ENCODE data around the gene DDIT3. TPM values are rescaled to one million over a fixed set of nuclear protein-coding genes. Genes with fewer than 3 reads are reported as not detected.

Gene DDIT3
- total RNA-seq, 1 experiment from 2014 or later: 17.1 TPM

GRCh38 chr12:57485695-57486094, 34.6 kb downstream of the DDIT3 start:
- no peak for DNase-seq
- peaks cover 25% of the 10 kb centered on the region for H3K36me3 ChIP-seq
- H3K9me3 ChIP-seq: no peaks in the 10 kb centered on the region
- H3K27me3 ChIP-seq: peaks cover 3% of the 10 kb centered on the region; the same call in 1 of the 2 replicates
- no peak overlapping the region for H3K4me3 ChIP-seq

GRCh38 chr12:57483466-57483865, 36.8 kb downstream of the DDIT3 start:
- H3K36me3 ChIP-seq: peaks cover 4% of the 10 kb centered on the region
- no peaks in the 10 kb centered on the region for H3K9me3 ChIP-seq
- peaks cover 3% of the 10 kb centered on the region; the same call in 1 of the 2 replicates for H3K27me3 ChIP-seq
- no peak overlapping the region for H3K4me3 ChIP-seq
- DNase-seq: no peak

DNA sequence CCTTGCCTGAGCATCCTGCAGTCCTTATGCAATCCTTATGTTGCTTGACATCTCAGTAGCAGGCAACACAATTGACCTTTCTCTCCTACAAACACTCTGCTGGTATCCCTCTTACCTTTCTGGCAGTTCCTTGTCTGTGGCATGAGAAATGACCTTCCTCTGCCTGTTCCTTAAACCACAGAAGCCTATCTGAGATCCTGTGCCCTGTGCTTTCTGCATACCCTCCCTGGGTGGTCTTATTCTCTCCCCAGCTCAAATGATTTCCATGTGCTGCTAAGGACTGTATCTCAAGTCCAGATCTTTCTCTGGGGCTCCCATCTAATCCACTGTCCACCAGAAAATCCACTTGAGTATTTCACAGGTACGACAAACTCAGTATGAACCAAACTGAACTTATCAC, 38.6 kb downstream of the DDIT3 start:
- no peaks in the 10 kb centered on the region for H3K36me3 ChIP-seq
- H3K27me3 ChIP-seq: peaks cover 3% of the 10 kb centered on the region; the same call in 1 of the 2 replicates
- H3K4me3 ChIP-seq: no peak overlapping the region
- no peaks in the 10 kb centered on the region for H3K9me3 ChIP-seq
- DNase-seq: no peak

GRCh38 chr12:57479376-57480115, 40.8 kb downstream of the DDIT3 start, which contains the start of gene ARHGAP9:
ARHGAP9 (minus strand) TSS chr12:57479866; CDS start chr12:57479406, 460 bp downstream.
- H3K4me3 ChIP-seq: no peak within 1 kb of the TSS
- H3K9me3 ChIP-seq: no peaks in the 10 kb centered on the region
- no peaks in the 10 kb centered on the region for H3K36me3 ChIP-seq
- DNase-seq: no peak
- peaks cover 14% of the 10 kb centered on the region for H3K27me3 ChIP-seq

- Histone ChIP-seq H3K36me3 (no peaks in the 10 kb centered on the region), H3K4me3 (no peak overlapping the region), H3K9me3 (no peaks in the 10 kb centered on the region), H3K27me3 (peaks cover 14% of the 10 kb centered on the region)
- no peak for DNase-seq
Measured at GRCh38 chr12:57479043-57479375, 41.3 kb downstream of the DDIT3 start.

DNA sequence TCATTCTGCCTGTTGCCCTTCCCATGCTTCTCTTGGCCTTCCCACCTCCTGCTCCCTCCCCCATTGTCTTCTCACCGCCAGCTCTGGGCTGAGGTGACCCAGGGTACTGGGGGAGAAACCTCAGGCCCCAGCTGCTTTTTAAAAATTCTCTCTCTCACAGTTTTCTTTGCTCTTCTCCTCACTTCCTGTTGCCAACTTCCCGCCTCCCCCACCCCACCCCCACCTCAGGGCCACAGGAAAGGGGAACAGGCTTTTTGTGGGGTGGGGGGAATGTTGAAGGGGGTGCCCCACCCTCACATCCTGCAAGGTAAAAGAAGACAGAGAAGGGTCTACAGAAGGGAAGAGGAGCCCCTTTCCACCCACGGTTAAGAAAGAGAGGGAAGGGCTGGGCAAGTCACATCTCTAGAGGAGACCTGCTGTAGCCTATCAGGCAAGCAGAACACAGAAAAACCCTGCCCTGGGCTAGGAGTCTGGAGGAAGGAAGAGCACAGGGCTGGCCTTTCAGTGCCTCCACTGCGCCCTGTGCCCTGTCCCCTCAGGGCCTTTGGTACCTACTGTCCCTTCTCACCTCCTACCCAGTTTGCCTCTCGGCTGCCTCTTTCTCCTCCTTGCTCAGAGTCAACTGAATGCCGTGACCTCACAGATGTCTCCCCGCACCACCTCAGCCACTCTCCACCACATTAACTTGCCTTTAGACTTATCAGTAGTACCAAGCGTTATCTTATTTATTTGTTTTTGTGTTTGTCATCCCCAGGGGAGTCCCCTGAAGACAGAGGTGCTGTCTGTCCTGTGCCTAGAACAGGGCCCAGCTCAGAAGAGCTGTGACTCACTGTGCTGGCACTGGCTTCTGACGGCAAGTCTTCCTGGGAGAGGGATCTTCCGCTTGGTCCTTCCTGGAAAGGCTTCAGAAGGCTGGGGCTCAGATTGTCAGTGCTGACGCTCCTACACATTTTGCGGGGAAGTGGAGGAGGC, 42.3 kb downstream of the DDIT3 start:
- no peak overlapping the region for H3K4me3 ChIP-seq
- peak; percentile 43 for DNase-seq
- H3K9me3 ChIP-seq: no peaks in the 10 kb centered on the region
- H3K27me3 ChIP-seq: peaks cover 21% of the 10 kb centered on the region
- no peaks in the 10 kb centered on the region for H3K36me3 ChIP-seq

- no peaks in the 10 kb centered on the region for H3K36me3 ChIP-seq
- no peaks in the 10 kb centered on the region for H3K9me3 ChIP-seq
- H3K4me3 ChIP-seq: no peak overlapping the region
- no peak for DNase-seq
- peaks cover 29% of the 10 kb centered on the region for H3K27me3 ChIP-seq
Measured at GRCh38 chr12:57476993-57477709, 43.2 kb downstream of the DDIT3 start.

- Histone ChIP-seq H3K36me3 (no peaks in the 10 kb centered on the region), H3K4me3 (no peak overlapping the region), H3K9me3 (no peaks in the 10 kb centered on the region), H3K27me3 (peaks cover 26% of the 10 kb centered on the region)
- no peak for DNase-seq
Measured at GRCh38 chr12:57476162-57476992, 43.9 kb downstream of the DDIT3 start.

DNA sequence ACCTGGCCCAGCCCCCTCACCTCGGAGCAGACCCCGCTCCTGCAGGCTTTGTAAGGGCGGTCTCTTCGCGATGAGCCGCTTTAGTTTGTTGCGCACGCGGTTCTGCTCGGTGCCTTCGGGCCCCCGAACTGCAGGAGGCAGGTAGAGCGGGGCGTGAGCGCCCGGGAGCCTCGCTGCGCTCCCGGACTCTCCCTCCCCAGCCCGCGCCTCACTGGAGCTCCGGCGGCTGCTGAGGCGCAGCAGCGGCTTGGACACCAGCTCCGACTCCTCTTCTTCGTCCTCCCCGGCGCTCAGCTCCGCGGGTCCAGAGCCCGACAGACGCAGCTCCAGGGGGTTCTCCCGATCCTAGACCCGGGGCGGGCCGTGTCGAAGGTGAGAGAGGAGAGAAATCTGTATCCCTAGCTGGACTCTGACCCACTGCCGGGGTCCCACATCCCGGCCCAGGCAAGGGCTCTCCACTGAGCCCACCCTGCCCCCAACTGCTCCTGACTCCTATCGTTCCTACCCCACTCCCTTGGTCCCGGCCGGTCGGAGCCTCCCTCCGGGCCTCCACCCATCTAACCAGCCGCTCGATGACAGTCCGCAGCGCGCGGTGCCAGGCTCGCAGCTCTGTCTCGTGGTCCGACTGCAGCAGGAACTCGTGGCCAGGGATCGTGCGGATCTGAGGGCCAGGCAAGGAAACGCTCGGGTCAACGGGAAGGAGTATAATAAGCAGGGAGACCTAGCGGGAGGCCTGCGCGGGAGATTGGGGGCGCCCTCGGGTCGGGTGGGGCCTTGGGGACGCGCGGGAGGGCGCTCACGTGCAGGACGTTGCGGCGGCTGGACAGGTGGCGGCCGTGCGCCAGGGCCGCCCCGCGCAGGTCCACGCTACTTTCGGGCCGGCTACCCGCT, 44.8 kb downstream of the DDIT3 start:
- DNase-seq: no peak
- no peaks in the 10 kb centered on the region for H3K36me3 ChIP-seq
- no peaks in the 10 kb centered on the region for H3K9me3 ChIP-seq
- H3K27me3 ChIP-seq: peaks cover 26% of the 10 kb centered on the region
- no peak overlapping the region for H3K4me3 ChIP-seq

GRCh38 chr12:57474862-57475261, 45.5 kb downstream of the DDIT3 start:
- no peaks in the 10 kb centered on the region for H3K36me3 ChIP-seq
- no peaks in the 10 kb centered on the region for H3K9me3 ChIP-seq
- peaks cover 26% of the 10 kb centered on the region for H3K27me3 ChIP-seq
- H3K4me3 ChIP-seq: no peak overlapping the region
- DNase-seq: no peak

DNA sequence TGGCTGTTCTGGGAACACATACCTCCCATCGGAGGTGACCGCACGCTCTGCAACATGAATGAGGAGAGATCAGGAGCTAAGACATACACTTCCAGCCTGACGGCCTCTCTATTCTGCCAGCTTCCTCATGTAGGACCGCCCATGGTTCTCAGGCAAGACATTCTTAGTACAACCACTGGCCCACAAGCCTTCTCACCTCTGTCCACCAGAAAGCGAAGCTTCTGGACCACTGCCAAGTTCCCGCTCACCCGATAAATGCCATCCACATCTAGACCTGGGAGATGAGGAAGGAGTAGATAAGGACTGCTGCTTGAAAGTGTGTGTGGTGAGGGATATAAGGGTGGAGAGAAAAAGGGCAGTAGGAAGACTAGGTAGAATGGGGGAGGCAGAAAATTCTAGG, 45.9 kb downstream of the DDIT3 start:
- no peak overlapping the region for H3K4me3 ChIP-seq
- H3K36me3 ChIP-seq: no peaks in the 10 kb centered on the region
- peaks cover 26% of the 10 kb centered on the region for H3K27me3 ChIP-seq
- DNase-seq: no peak
- H3K9me3 ChIP-seq: no peaks in the 10 kb centered on the region

DNA sequence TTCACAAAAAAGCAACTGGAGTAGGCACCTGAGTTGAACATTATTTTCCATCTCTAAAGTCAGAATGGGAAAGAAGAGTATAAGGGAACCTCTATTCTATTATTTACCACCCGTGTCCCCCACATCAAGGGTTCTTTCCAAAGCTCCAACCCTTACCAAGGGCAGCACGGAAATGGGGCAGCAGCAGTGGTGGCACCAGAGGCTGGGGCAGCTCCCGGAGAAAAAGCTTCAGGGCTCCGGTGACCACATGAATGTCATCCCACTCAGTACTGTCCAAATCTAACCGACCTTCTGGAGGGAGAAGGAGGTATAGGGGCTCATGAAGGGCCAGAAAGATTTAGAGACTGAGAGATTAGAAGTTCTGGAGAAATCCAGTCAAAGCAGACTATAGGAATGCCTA, 46.4 kb downstream of the DDIT3 start:
- DNase-seq: no peak
- H3K36me3 ChIP-seq: no peaks in the 10 kb centered on the region
- no peak overlapping the region for H3K4me3 ChIP-seq
- H3K9me3 ChIP-seq: no peaks in the 10 kb centered on the region
- H3K27me3 ChIP-seq: peaks cover 28% of the 10 kb centered on the region

DNA sequence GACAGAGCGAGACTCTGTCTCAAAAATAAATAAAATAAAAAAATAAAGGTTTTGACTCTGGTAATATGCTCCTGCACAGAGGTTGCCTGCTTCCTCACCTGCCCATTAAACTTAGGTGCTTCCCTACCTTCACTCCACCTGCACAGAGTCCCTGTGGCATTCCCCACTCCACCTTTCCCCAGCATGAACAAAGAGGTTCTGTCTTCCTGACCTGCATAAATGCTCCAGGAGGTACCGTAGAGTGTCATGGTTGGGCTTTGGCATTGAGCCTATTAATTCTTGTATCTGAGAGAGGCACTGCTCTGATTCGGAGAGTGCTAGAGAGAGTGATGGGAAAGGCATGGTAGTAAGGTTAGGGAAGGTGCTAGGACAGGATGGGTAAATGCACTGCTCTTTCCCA, 46.9 kb downstream of the DDIT3 start:
- Histone ChIP-seq H3K4me3 (no peak overlapping the region), H3K36me3 (no peaks in the 10 kb centered on the region), H3K9me3 (no peaks in the 10 kb centered on the region), H3K27me3 (peaks cover 28% of the 10 kb centered on the region)
- DNase-seq: no peak

- no peak for DNase-seq
- H3K4me3 ChIP-seq: no peak overlapping the region
- H3K9me3 ChIP-seq: no peaks in the 10 kb centered on the region
- peaks cover 30% of the 10 kb centered on the region for H3K27me3 ChIP-seq
- no peaks in the 10 kb centered on the region for H3K36me3 ChIP-seq
Measured at GRCh38 chr12:57472391-57472790, 47.9 kb downstream of the DDIT3 start.

DNA sequence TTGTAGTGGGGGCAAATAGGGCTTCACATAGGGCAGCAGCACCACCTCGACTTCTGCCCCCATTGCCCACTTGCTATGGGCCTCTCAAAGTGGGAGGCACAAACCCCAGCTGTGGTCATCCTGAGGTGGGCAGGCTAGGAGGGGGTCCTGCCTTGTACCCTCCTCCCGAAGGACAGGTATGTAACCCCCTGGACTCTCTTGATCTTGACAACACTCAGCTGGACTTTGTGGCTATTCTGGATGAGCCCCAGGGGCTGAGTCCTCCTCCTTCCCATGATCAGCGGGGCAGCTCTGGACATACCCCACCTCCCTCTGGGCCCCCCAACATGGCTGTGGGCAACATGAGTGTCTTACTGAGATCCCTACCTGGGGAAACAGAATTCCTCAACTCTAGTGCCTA, 48.7 kb downstream of the DDIT3 start:
- peaks cover 36% of the 10 kb centered on the region for H3K27me3 ChIP-seq
- no peak overlapping the region for H3K4me3 ChIP-seq
- H3K36me3 ChIP-seq: no peaks in the 10 kb centered on the region
- no peaks in the 10 kb centered on the region for H3K9me3 ChIP-seq
- no peak for DNase-seq
